ENCODE results near the gene PAH. TPM values are rescaled to one million over a fixed set of nuclear protein-coding genes. Genes with fewer than 3 reads are reported as not detected.

Gene PAH
- not detected in 2 replicates for total RNA-seq (ENCODE audit: low replicate concordance)

GRCh38 chr12:102917026-102917787, at the start of gene PAH:
PAH (minus strand) TSS chr12:102917244; CDS start chr12:102917130, 114 bp downstream.
- DNase-seq (ENCODE audit: low read depth) = no peak
- TF ChIP-seq CTCF (IDR thresholded peaks at IDR 0.05; ENCODE audit: insufficient read depth, low read length) = no peak
- no peak within 1 kb of the TSS for H3K4me3 ChIP-seq (ENCODE audit: low read depth, low read length)

- no peak for TF ChIP-seq CTCF (IDR thresholded peaks at IDR 0.05; ENCODE audit: insufficient read depth, low read length)
- DNase-seq (ENCODE audit: low read depth) = no peak
- H3K4me3 ChIP-seq (ENCODE audit: low read depth, low read length) = no peak overlapping the region
These were observed 49.3 kb upstream of the PAH start for GRCh38 chr12:102966200-102966863.

- no peak for DNase-seq (ENCODE audit: low read depth)
- TF ChIP-seq CTCF (IDR thresholded peaks at IDR 0.05; ENCODE audit: insufficient read depth, low read length) = no peak
- no peak overlapping the region for H3K4me3 ChIP-seq (ENCODE audit: low read depth, low read length)
These were observed 48.5 kb upstream of the PAH start for GRCh38 chr12:102965281-102966155.

- TF ChIP-seq CTCF (IDR thresholded peaks at IDR 0.05; ENCODE audit: insufficient read depth, low read length) = no peak
- H3K4me3 ChIP-seq (ENCODE audit: low read depth, low read length) = no peak overlapping the region
- DNase-seq (ENCODE audit: low read depth) = no peak
These were observed 47.8 kb upstream of the PAH start for GRCh38 chr12:102964872-102965271.

- TF ChIP-seq CTCF (IDR thresholded peaks at IDR 0.05; ENCODE audit: insufficient read depth, low read length) = no peak
- no peak for DNase-seq (ENCODE audit: low read depth)
- H3K4me3 ChIP-seq (ENCODE audit: low read depth, low read length) = no peak overlapping the region
These were observed 46.8 kb upstream of the PAH start for GRCh38 chr12:102963796-102964195.

- no peak for TF ChIP-seq CTCF (IDR thresholded peaks at IDR 0.05; ENCODE audit: insufficient read depth, low read length)
- no peak overlapping the region for H3K4me3 ChIP-seq (ENCODE audit: low read depth, low read length)
- no peak for DNase-seq (ENCODE audit: low read depth)
These were observed 45.9 kb upstream of the PAH start for GRCh38 chr12:102962986-102963385.
